OCI-LY1 (cell line): ENCODE measurements around the gene TRPC4AP.

ENCODE experiments used
- CTCF ChIP-seq: fragments of 200-600 bp; sonication (generic), shearing (Covaris generic); IDR thresholded peaks from 2 replicates; pipeline ENCODE4 v1.5.1; 2017; ENCODE audit warnings: mild to moderate bottlenecking, antibody characterized with exemption, low read length, moderate library complexity, mixed read lengths
- EZH2 ChIP-seq: fragments of 200-600 bp; sonication (generic), shearing (Covaris generic); IDR thresholded peaks from 2 replicates; pipeline ENCODE4 v1.8.0; 2017; ENCODE audit warnings: borderline replicate concordance, mixed run types, mild to moderate bottlenecking, antibody characterized with exemption, low read length, moderate library complexity, mixed read lengths

- TF ChIP-seq CTCF (no peak), EZH2 (no peak)
These were observed 78.1 kb downstream of the TRPC4AP start for GRCh38 chr20:35014537-35014936.
